ENCODE results near the gene WFDC2.

Gene WFDC2

GRCh38 chr20:45484676-45485075 is 15.1 kb downstream of the WFDC2 start:
- Histone ChIP-seq H3K9me3 (replicated peaks; ENCODE audit: insufficient read depth, low read length) (no peaks in the 10 kb centered on the region), H3K4me2 (ENCODE audit: low read depth, low read length) (no peak overlapping the region), H3K9ac (ENCODE audit: low read length) (no peak overlapping the region), H3K27me3 (replicated peaks; ENCODE audit: insufficient read depth, low read length) (no peaks in the 10 kb centered on the region), H4K20me1 (ENCODE audit: insufficient read depth, low read length) (no peaks in the 10 kb centered on the region), H3K9me2 (replicated peaks; ENCODE audit: insufficient read depth, low read length) (no peaks in the 10 kb centered on the region), H3K4me3 (ENCODE audit: low read length) (no peak overlapping the region), H3K36me3 (replicated peaks; ENCODE audit: insufficient read depth, low read length) (no peaks in the 10 kb centered on the region), H3F3A (ENCODE audit: insufficient read depth, low read length) (no peaks in the 10 kb centered on the region), H3K79me2 (ENCODE audit: low read length) (no peaks in the 10 kb centered on the region), H3K27ac (ENCODE audit: low read length) (no peak overlapping the region), H3K4me1 (ENCODE audit: low read length) (no peaks in the 10 kb centered on the region), H2AFZ (ENCODE audit: low read length) (no peak overlapping the region)
- TF ChIP-seq EZH2phosphoT487 (IDR thresholded peaks at IDR 0.05; ENCODE audit: low read length): no peak
- TF ChIP-seq EZH2 (optimal IDR thresholded peaks at IDR 0.05; ENCODE audit: low read depth, low read length): no peak
- TF ChIP-seq CTCF (IDR thresholded peaks at IDR 0.05; ENCODE audit: low read length): no peak
- no peak for DNase-seq

- H3K4me1 ChIP-seq (ENCODE audit: low read length): no peaks in the 10 kb centered on the region
- no peaks in the 10 kb centered on the region for H3K9me3 ChIP-seq (replicated peaks; ENCODE audit: insufficient read depth, low read length)
- H3K27me3 ChIP-seq (replicated peaks; ENCODE audit: insufficient read depth, low read length): no peaks in the 10 kb centered on the region
- H3K4me3 ChIP-seq (ENCODE audit: low read length): no peak overlapping the region
- H3K79me2 ChIP-seq (ENCODE audit: low read length): no peaks in the 10 kb centered on the region
- H3K4me2 ChIP-seq (ENCODE audit: low read depth, low read length): no peak overlapping the region
- no peaks in the 10 kb centered on the region for H3K36me3 ChIP-seq (replicated peaks; ENCODE audit: insufficient read depth, low read length)
- H4K20me1 ChIP-seq (ENCODE audit: insufficient read depth, low read length): no peaks in the 10 kb centered on the region
- H2AFZ ChIP-seq (ENCODE audit: low read length): no peak overlapping the region
- TF ChIP-seq EZH2phosphoT487 (IDR thresholded peaks at IDR 0.05; ENCODE audit: low read length) (no peak), CTCF (IDR thresholded peaks at IDR 0.05; ENCODE audit: low read length) (no peak), EZH2 (optimal IDR thresholded peaks at IDR 0.05; ENCODE audit: low read depth, low read length) (no peak)
- H3K9ac ChIP-seq (ENCODE audit: low read length): no peak overlapping the region
- DNase-seq: peak; percentile 31
- no peak overlapping the region for H3K27ac ChIP-seq (ENCODE audit: low read length)
- no peaks in the 10 kb centered on the region for H3F3A ChIP-seq (ENCODE audit: insufficient read depth, low read length)
- H3K9me2 ChIP-seq (replicated peaks; ENCODE audit: insufficient read depth, low read length): no peaks in the 10 kb centered on the region
These were observed 15.8 kb downstream of the WFDC2 start for GRCh38 chr20:45485388-45485787.

- Histone ChIP-seq H4K20me1 (ENCODE audit: insufficient read depth, low read length) (no peaks in the 10 kb centered on the region), H3F3A (ENCODE audit: insufficient read depth, low read length) (no peaks in the 10 kb centered on the region), H3K27me3 (replicated peaks; ENCODE audit: insufficient read depth, low read length) (no peaks in the 10 kb centered on the region), H3K36me3 (replicated peaks; ENCODE audit: insufficient read depth, low read length) (no peaks in the 10 kb centered on the region), H3K9me2 (replicated peaks; ENCODE audit: insufficient read depth, low read length) (no peaks in the 10 kb centered on the region), H3K27ac (ENCODE audit: low read length) (no peak overlapping the region), H3K4me1 (ENCODE audit: low read length) (no peaks in the 10 kb centered on the region), H3K9ac (ENCODE audit: low read length) (no peak overlapping the region), H3K4me2 (ENCODE audit: low read depth, low read length) (no peak overlapping the region), H3K79me2 (ENCODE audit: low read length) (no peaks in the 10 kb centered on the region), H3K4me3 (ENCODE audit: low read length) (no peak overlapping the region), H2AFZ (ENCODE audit: low read length) (no peak overlapping the region), H3K9me3 (replicated peaks; ENCODE audit: insufficient read depth, low read length) (no peaks in the 10 kb centered on the region)
- no peak for DNase-seq
- TF ChIP-seq EZH2 (optimal IDR thresholded peaks at IDR 0.05; ENCODE audit: low read depth, low read length) (no peak), CTCF (IDR thresholded peaks at IDR 0.05; ENCODE audit: low read length) (peak; percentile 11; the same call in 1 of the 2 replicates), EZH2phosphoT487 (IDR thresholded peaks at IDR 0.05; ENCODE audit: low read length) (no peak)
These were observed 17.7 kb downstream of the WFDC2 start for GRCh38 chr20:45487231-45487635.

Measured in MM.1S (cell line).